ENCODE data around the gene CCSER1.
"Not testable (repeated sequence)": the region's sequence is repeated elsewhere in the genome, so short reads cannot be mapped to it uniquely, and the experiment has no call there.

Gene CCSER1

GRCh38 chr4:91092398-91092980, 965.3 kb downstream of the CCSER1 start:
- DNase-seq, result no peak

- not testable (repeated sequence) for DNase-seq
These were observed 967.0 kb downstream of the CCSER1 start for GRCh38 chr4:91094220-91094619.

DNA sequence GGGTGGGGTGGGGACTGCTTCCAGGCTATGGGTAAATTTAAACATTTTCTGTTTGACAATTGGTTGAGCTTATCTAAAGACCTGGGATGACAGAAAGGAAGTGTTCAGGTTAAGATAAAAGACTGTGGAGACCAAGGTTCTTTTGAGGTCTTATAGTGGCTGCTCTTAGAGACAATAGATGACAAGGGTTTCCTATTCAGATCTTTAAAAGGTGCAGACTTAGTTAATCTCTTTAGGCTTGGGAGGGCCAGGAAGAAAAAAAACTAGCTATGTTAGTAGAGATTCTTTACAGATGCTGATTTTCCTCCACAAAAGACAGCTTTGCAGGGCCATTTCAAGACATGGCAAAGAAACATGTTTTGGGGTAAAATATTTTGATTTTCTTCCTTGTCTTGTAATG, 972.5 kb downstream of the CCSER1 start:
- DNase-seq, result no peak

DNA sequence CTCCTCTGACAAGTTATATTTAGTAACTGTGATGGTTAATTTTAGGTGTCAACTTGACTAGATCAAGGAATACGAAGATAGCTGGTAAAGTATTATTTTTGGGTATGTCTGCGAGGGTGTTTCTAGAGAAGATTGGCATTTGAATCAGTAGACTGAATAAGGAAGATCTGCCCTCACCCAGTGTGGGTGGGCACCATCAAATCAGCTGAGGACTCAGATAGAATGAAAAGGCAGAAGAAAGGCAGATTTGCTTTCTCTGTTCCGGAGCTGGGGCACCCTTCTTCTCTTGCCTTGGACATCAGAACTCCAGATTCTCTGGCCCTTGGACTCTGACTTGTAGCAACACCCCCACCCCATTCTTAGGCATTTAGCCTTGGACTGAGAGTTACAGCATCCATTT, 981.6 kb downstream of the CCSER1 start:
- DNase-seq, result no peak

- no peak for DNase-seq
These were observed 984.4 kb downstream of the CCSER1 start for GRCh38 chr4:91111556-91111955.

GRCh38 chr4:91113130-91113706, 986.0 kb downstream of the CCSER1 start:
- DNase-seq, result no peak

- DNase-seq, result no peak
These were observed 987.2 kb downstream of the CCSER1 start for GRCh38 chr4:91114386-91114785.

GRCh38 chr4:91116861-91117260, 989.7 kb downstream of the CCSER1 start:
- no peak for DNase-seq

GRCh38 chr4:91118597-91118996, 991.4 kb downstream of the CCSER1 start:
- DNase-seq, result no peak

- DNase-seq, result no peak
These were observed 996.5 kb downstream of the CCSER1 start for GRCh38 chr4:91123742-91124141.

- no peak for DNase-seq
These were observed 1000.0 kb downstream of the CCSER1 start for GRCh38 chr4:91127192-91127591.

- DNase-seq, result no peak
These were observed 1000.6 kb downstream of the CCSER1 start for GRCh38 chr4:91127831-91128230.

- no peak for DNase-seq
These were observed 1001.3 kb downstream of the CCSER1 start for GRCh38 chr4:91128519-91128918.

- DNase-seq, result no peak
These were observed 1019.9 kb downstream of the CCSER1 start for GRCh38 chr4:91147067-91147466.

DNA sequence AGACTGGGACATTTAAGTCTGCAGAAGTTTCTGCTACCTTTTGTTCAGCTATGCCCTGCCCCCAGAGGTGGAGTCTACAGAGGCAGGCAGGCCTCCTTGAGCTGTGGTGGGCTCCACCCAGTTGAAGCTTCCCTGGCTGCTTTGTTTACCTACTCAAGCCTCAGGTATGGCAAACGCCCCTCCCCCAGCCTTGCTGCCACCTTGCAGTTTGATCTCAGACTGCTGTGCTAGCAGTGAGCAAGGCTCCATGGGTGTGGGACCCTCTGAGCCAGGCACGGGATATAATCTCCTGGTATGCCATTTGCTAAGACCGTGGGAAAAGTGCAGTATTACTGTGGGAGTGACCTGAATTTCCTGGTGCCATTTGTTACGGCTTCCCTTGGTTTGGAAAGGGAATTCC, 1026.8 kb downstream of the CCSER1 start:
- DNase-seq, result not testable (repeated sequence)

DNA sequence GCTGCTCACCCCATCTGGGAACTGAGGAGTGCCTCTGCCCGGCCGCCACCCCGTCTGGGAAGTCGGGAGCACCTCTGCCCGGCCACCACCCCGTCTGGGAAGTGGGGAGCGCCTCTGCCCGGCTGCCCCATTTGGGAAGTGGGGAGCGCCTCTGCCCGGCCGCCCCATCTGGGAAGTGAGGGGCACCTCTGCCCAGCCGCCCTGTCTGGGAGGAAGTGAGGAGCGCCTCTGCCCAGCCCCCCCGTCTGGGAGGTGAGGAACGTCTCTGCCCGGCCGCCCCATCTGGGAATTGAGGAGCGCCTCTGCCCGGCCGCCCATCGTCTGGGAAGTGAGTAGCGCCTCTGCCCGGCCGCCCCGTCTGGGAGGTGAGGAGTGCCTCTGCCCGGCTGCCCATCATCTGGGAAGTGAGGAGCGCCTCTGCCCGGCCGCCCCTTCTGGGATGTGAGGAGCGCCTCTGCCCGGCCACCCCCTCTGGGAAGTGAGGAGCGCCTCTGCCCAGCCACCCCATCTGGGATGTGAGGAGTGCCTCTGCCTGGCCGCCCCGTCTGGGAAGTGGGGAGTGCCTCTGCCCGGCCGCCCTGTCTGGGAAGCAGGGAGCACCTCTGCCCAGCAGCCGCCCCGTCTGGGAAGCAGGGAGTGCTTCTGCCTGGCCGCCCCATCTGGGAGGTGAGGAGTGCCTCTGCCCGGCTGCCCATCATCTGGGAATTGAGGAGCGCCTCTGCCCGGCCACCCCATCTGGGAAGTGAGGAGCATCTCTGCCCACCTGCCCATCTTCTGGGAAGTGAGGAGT, 1040.9 kb downstream of the CCSER1 start:
- not testable (repeated sequence) for DNase-seq

GRCh38 chr4:91170768-91171167, 1043.6 kb downstream of the CCSER1 start:
- DNase-seq, result no peak

DNA sequence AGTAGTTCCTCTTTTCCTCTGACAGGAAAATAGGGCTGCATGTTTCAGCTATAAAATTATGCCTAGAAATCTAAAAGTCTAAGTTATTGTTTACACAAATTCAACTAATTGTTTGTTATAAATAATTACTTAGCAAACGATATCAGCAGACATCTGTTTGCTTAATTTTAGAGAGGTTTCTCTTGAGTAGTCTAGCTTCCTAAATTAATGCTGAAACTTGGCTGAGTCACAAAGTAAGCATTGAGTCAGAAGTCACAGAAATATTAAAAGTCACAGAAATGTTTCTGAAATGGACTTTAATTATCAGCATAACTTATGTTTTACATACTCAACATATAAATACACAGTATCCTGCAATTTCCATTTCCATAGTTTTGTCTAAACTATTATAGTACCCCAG, 1044.0 kb downstream of the CCSER1 start:
- no peak for DNase-seq

DNA sequence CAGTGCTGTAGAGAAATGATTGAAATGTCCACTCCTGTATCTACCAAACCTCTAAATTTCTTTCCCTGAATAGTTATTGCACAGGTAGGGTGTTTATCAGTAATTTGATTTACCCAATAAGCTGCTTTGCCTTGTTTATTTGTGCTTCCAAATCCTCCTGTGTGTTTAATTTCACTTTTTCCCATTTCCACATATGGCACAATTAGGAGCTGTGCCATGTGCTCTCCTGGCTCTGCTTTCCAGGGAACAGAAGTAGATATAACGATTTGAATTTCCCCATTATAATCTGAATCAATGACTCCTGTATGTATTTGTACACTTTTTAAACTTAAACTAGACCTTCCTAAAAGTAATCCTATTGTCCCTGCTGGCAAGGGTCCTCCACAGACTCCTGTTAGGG, 1057.9 kb downstream of the CCSER1 start:
- not testable (repeated sequence) for DNase-seq

GRCh38 chr4:91198951-91199350, 1071.8 kb downstream of the CCSER1 start:
- no peak for DNase-seq

DNA sequence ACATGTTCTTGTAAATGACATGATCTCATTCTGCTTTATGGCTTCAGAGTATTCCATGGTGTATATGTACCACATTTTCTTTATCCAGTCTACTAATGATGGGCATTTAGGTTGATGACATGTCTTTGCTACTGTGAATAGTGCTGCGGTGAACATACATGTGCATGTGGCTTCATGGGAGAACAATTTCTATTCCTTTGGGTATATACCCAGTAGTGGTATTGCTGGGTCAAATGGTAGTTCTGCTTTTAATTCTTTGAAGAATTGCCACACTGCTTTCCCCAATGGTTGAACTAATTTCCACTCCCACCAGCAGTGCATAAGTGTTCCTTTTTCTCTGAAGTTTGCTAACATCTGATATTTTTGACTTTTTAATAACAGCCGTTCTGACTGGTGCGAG, 1080.3 kb downstream of the CCSER1 start:
- DNase-seq, result no peak

DNA sequence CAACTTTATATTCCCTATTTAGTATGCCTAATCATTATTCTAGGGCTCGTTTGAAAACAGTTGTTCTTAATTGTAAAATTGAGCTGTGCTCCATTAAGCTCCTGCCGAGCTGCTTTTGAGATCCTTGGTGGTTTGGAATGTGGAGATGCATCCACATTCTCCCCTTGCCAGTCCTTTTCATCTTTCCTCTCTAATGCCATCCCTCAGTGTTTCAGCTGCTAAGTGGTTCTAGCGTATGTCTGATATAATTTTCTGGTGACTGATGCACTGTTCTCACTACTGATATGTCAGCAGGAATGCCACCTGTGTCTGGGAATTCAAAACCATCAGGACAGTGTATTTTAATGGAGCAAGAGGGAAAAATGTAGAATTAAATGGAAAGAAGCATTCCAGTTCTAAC, 1085.0 kb downstream of the CCSER1 start:
- no peak for DNase-seq

DNA sequence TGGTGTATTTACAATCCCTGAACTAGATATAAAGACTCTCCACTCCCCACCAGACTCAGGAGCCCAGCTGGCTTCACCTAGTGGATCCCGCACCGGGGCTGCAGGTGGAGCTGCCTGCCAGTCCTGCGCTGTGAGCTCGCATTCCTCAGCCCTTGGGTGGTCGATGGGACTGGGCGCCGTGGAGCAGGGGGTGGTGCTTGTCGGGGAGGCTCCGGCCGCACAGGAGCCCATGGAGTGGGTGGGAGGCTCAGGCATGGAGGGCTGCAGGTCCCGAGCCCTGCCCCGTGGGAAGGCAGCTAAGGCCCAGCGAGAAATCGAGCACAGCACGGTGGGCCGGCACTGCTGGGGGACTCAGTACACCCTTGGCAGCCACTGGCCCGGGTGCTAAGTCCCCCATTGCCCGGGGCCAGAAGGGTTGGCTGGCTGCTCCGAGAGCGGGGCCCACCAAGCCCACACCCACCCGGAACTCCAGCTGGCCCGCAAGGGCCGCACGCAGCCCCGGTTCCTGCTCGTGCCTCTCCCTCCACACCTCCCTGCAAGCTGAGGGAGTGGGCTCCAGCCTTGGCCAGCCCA, 1090.7 kb downstream of the CCSER1 start:
- DNase-seq, result not testable (repeated sequence)

- DNase-seq, result no peak
These were observed 1093.1 kb downstream of the CCSER1 start for GRCh38 chr4:91220315-91220714.
